Umbilical cord (tissue), 2 donors: ENCODE results near the gene CCDC60. TPM values are rescaled to one million over a fixed set of nuclear protein-coding genes. Genes with fewer than 3 reads are reported as not detected.

Experiments used
- DNase-seq: peaks from one replicate; pipeline ENCODE4 v3.0.0-alpha.2; 2015; ENCODE audit warnings: low spot score
- total RNA-seq: library from RNA; depleted of rRNA; stranded (reverse); fragments of >200 nt; gene quantifications from one replicate; pipeline ENCODE4 v1.2.3, GENCODE V29; 2014; ENCODE audit warnings: low replicate concordance; ENCODE audit not compliant: insufficient read depth

CCDC60 gene
- total RNA-seq, 1 donor from 2014 or later, result 5.1 TPM

- peak; percentile 9 for DNase-seq
Observed at GRCh38 chr12:119528241-119528640, 193.7 kb downstream of the CCDC60 start.

- DNase-seq, result no peak
Observed at GRCh38 chr12:119540476-119540875, 205.9 kb downstream of the CCDC60 start.

- DNase-seq, result peak; percentile 62
Observed at GRCh38 chr12:119544765-119545625, 210.5 kb downstream of the CCDC60 start.

DNA sequence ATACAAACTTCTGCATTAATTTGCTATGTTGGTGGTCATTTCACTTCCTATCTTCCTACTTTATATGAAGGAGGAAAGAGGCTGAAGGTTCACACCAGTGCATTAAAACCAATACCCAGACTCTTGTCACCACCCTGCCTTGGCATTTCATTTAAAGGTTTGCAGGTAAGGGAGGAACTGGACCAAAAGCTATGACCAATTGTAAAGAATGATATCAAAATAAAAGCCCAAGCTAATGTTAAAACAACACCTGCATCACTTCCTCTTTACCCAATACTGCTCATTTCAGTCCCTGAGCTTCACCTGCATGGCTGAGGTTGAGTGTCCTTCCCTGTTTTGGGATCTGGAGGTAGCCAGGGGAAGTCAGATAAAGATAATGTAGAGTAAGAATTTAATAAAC, 211.8 kb downstream of the CCDC60 start:
- DNase-seq, result no peak

GRCh38 chr12:119547001-119547400, 212.5 kb downstream of the CCDC60 start:
- DNase-seq, result no peak

- no peak for DNase-seq
Observed at GRCh38 chr12:119556854-119557253, 222.3 kb downstream of the CCDC60 start.

DNA sequence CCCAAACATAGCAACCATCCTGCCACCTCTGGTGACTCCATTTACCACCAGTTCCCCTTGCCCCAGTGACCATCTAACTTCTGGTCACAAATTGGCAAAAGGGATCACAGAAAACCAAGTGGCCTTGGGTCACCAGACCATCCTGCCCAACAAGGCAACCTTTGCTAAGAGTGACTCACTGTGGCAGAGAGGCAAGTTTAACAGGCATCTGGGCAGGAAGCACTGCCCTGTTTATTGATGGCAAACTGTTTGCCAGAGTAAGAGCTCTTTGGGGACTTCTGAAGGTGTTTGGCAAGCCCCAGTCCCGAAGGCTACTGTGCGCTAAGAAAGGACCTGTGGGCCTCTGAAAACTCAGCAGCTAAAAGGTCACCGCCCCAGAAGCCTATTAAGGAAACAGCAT, 230.9 kb downstream of the CCDC60 start:
- DNase-seq, result no peak

DNA sequence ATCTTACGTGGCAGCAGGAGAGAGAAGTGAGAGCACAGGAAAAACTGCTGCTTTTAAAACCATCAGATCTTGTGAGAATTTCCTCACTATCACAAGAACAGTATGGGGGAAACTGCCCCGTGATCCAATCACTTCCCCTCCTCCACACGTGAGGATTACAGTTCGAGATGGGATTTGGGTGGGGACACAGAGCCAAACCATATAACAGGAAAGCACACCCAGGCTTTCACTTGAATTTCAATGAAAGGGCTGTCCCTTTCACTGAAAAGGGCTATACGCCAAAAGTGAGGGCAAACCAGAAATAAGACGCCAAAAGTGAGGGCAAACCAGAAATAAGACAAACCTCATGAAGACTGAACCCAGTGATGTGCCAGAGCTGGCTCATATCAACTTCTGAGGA, 236.2 kb downstream of the CCDC60 start:
- no peak for DNase-seq

- no peak for DNase-seq
Observed at GRCh38 chr12:119573086-119573485, 238.6 kb downstream of the CCDC60 start.

GRCh38 chr12:119574255-119574654, 239.7 kb downstream of the CCDC60 start:
- no peak for DNase-seq

GRCh38 chr12:119576118-119576810, 241.7 kb downstream of the CCDC60 start:
- no peak for DNase-seq

DNA sequence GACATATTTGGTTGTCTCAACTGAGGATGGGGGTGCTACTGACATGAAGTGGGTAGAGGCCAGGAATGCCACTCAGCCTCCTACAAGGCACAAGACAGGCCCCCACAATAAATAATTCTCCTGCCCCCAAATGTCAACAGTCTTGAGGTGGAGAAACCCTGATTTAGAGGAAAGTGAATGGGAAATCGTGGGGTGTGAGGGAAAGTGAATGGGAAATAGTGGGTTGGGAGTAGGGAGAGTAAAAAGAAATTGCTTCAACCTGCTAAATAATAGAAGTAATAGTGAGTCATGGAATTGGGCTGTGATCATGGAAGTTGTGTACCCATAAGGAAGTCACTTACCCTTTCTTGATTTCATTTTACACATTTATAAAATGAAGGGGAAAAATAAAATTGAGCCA, 242.4 kb downstream of the CCDC60 start:
- DNase-seq, result no peak

DNA sequence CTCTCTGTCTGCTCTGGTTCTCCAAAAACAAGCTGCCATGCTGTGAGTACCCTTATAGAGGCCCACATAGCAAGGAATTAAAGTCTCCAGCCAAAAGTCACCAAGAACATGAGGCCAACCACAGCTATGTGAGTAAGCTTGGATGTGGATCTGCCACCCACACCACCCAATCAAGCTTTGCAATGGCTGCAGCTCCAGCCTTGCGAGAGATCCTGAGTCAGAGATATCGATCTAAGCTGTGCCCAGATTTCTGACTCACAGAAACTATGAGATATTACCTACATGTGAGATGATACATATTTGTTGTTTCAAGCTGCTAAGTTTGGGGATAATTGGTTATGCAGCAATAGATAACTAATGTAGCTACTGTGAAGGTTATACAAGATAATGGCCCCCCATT, 243.6 kb downstream of the CCDC60 start:
- no peak for DNase-seq

GRCh38 chr12:119589097-119589496, 254.6 kb downstream of the CCDC60 start:
- no peak for DNase-seq

DNA sequence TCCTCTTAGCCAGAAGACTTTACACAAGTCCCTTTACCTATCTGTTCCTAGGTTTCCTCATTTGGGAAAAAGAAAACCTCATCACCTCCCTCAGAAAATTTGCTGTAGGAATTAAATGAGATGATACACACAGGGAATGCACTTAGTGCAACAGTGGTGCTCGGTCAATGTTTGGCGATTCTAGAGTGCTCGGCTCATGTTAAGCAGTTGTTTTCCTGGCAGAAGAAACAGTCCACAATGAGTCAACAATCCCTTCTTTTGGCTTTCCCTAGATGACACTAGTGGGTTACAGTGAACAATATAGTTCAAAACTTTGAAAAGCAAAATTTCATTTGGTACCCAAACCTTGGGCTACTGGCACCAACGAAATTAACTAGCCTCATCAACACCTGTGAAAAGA, 255.1 kb downstream of the CCDC60 start:
- no peak for DNase-seq

Other genes starting within 250 kb of the CCDC60 start
- 35.6 TPM for gene HSPB8, start 155.8 kb upstream of the CCDC60 start, total RNA-seq